ENCODE measurements around the gene ACTC1. TPM values are rescaled to one million over a fixed set of nuclear protein-coding genes. Genes with fewer than 3 reads are reported as not detected.

ACTC1 gene
- polyA plus RNA-seq, 1 donor (not counting 4 experiments of a cell fraction or from before 2014, with no cell fraction given), result not detected

GRCh38 chr15:34790121-34790520, 5.2 kb downstream of the ACTC1 start:
- no peak for TF ChIP-seq EZH2 (IDR thresholded peaks at IDR 0.05; ENCODE audit: low read length)
- no peak for TF ChIP-seq CTCF (optimal IDR thresholded peaks at IDR 0.05 in 1 of 3, IDR thresholded peaks at IDR 0.05 in 1 of 3, conservative IDR thresholded peaks at IDR 0.05 in 1 of 3; ENCODE audit: extremely low read depth in 1 of 3, insufficient read depth in 2 of 3, low read length in 3 of 3)
- no peak overlapping the region for H2AFZ ChIP-seq (ENCODE audit: control insufficient read depth, low read length)
- no peaks in the 10 kb centered on the region for H3K9me1 ChIP-seq (ENCODE audit: control insufficient read depth, extremely low read depth, insufficient read depth, low read length)
- H3K36me3 ChIP-seq (ENCODE audit: control insufficient read depth in 2 of 2, extremely low read depth in 1 of 2, insufficient read depth in 2 of 2, low read length in 2 of 2), result no peaks in the 10 kb centered on the region
- dilution Hi-C loops (cut with MboI; ENCODE audit: extremely low pct_ligation_motif_present, low sequenced_read_pairs), result no loop called here
- no peaks in the 10 kb centered on the region for H4K20me1 ChIP-seq (ENCODE audit: control insufficient read depth, extremely low read depth, insufficient read depth, low read length)
- no peaks in the 10 kb centered on the region for H3K9me3 ChIP-seq (ENCODE audit: control insufficient read depth, low read depth, low read length)
- H3K27ac ChIP-seq (ENCODE audit: control insufficient read depth, insufficient read depth, low read length), result no peak overlapping the region
- H3K4me1 ChIP-seq (ENCODE audit: control insufficient read depth, extremely low read depth, insufficient read depth, low read length), result no peaks in the 10 kb centered on the region
- no peak overlapping the region for H3K9ac ChIP-seq (ENCODE audit: control insufficient read depth, extremely low read depth, insufficient read depth, low read length)
- peaks cover 48% of the 10 kb centered on the region for H3K27me3 ChIP-seq (ENCODE audit: control insufficient read depth, extremely low read depth, insufficient read depth, low read length)
- no peak overlapping the region for H3K4me2 ChIP-seq (ENCODE audit: control insufficient read depth, extremely low read depth, insufficient read depth, low read depth, low read length)
- H3K4me3 ChIP-seq (ENCODE audit: control insufficient read depth in 2 of 3, extremely low read depth in 1 of 3, insufficient read depth in 2 of 3, low read depth in 1 of 3, low read length in 3 of 3), result no peak overlapping the region
- no peaks in the 10 kb centered on the region for H3K79me2 ChIP-seq (ENCODE audit: control insufficient read depth, insufficient read depth, low read length)
- FAIRE-seq, result no peak
- no peak for DNase-seq (ENCODE audit: low read depth, low spot score)

- Histone ChIP-seq H3K4me2 (ENCODE audit: control insufficient read depth, extremely low read depth, insufficient read depth, low read depth, low read length) (no peak overlapping the region), H3K9me1 (ENCODE audit: control insufficient read depth, extremely low read depth, insufficient read depth, low read length) (no peaks in the 10 kb centered on the region), H3K4me3 (ENCODE audit: control insufficient read depth in 2 of 3, extremely low read depth in 1 of 3, insufficient read depth in 2 of 3, low read depth in 1 of 3, low read length in 3 of 3) (no peak overlapping the region), H3K4me1 (ENCODE audit: control insufficient read depth, extremely low read depth, insufficient read depth, low read length) (no peaks in the 10 kb centered on the region), H3K9ac (ENCODE audit: control insufficient read depth, extremely low read depth, insufficient read depth, low read length) (no peak overlapping the region), H3K27me3 (ENCODE audit: control insufficient read depth, extremely low read depth, insufficient read depth, low read length) (peaks cover 40% of the 10 kb centered on the region), H3K9me3 (ENCODE audit: control insufficient read depth, low read depth, low read length) (no peaks in the 10 kb centered on the region), H3K27ac (ENCODE audit: control insufficient read depth, insufficient read depth, low read length) (no peak overlapping the region), H4K20me1 (ENCODE audit: control insufficient read depth, extremely low read depth, insufficient read depth, low read length) (no peaks in the 10 kb centered on the region), H3K36me3 (ENCODE audit: control insufficient read depth in 2 of 2, extremely low read depth in 1 of 2, insufficient read depth in 2 of 2, low read length in 2 of 2) (no peaks in the 10 kb centered on the region), H2AFZ (ENCODE audit: control insufficient read depth, low read length) (no peak overlapping the region), H3K79me2 (ENCODE audit: control insufficient read depth, insufficient read depth, low read length) (no peaks in the 10 kb centered on the region)
- no peak for TF ChIP-seq CTCF (optimal IDR thresholded peaks at IDR 0.05 in 1 of 3, IDR thresholded peaks at IDR 0.05 in 1 of 3, conservative IDR thresholded peaks at IDR 0.05 in 1 of 3; ENCODE audit: extremely low read depth in 1 of 3, insufficient read depth in 2 of 3, low read length in 3 of 3)
- no peak for TF ChIP-seq EZH2 (IDR thresholded peaks at IDR 0.05; ENCODE audit: low read length)
- FAIRE-seq, result no peak
- DNase-seq (ENCODE audit: low read depth, low spot score), result no peak
- dilution Hi-C loops (cut with MboI; ENCODE audit: extremely low pct_ligation_motif_present, low sequenced_read_pairs), result no loop called here
Observed at GRCh38 chr15:34789326-34789725, 6.0 kb downstream of the ACTC1 start.

All from keratinocyte (primary cell).